A673 (cell line): ENCODE measurements around the gene BANP. TPM values are rescaled to one million over a fixed set of nuclear protein-coding genes. Genes with fewer than 3 reads are reported as not detected.

Experiments
- BruUV-seq: library from RNA; stranded (reverse); fragments of 400-500 nt; replicated peaks from 2 replicates; lab custom pipeline; 2021; lab: Mats Ljungman, UMichigan
- CTCF ChIA-PET: fragments of 300-600 bp; sonication (Branson Sonifier 250); formaldehyde crosslinking; loops from one replicate; lab custom pipeline; 2022; ENCODE audit warnings: antibody characterized with exemption; lab: Charles Lee
- POLR2A ChIA-PET: fragments of 300-600 bp; sonication (Branson Sonifier 250); formaldehyde crosslinking; loops from one replicate; lab custom pipeline; 2022; ENCODE audit warnings: antibody characterized with exemption; ENCODE audit not compliant: low non-redundant PET; lab: Charles Lee
- DNase-seq: peaks from one replicate; pipeline ENCODE4 v3.0.0-alpha.2; 2015; ENCODE audit warnings: low spot score
- H3K27ac ChIP-seq: fragments of 200-600 bp; sonication (generic); 2 replicates; pipeline ENCODE4 v1.5.1; 2016; ENCODE audit warnings: mixed run types, low read depth, mild to moderate bottlenecking, mixed read lengths, antibody characterized with exemption, low read length; ENCODE audit not compliant: poor library complexity, severe bottlenecking
- H3K27me3 ChIP-seq: fragments of 200-600 bp; sonication (generic); replicated peaks from 2 replicates; pipeline ENCODE4 v1.6.1; 2017; ENCODE audit warnings: mixed run types, low read depth, mild to moderate bottlenecking, mixed read lengths, antibody characterized with exemption, low read length; ENCODE audit not compliant: insufficient read depth, poor library complexity
- H3K36me3 ChIP-seq: fragments of 200-600 bp; sonication (generic); 2 replicates; pipeline ENCODE4 v1.6.1; 2016; ENCODE audit warnings: mixed run types, mild to moderate bottlenecking, mixed read lengths, antibody characterized with exemption, low read length; ENCODE audit not compliant: insufficient read depth, poor library complexity, severe bottlenecking
- H3K4me1 ChIP-seq: fragments of 200-600 bp; sonication (generic); 2 replicates; pipeline ENCODE4 v1.6.1; 2017; ENCODE audit warnings: mixed run types, mild to moderate bottlenecking, mixed read lengths, antibody characterized with exemption, low read length; ENCODE audit not compliant: insufficient read depth, poor library complexity, severe bottlenecking
- H3K4me3 ChIP-seq: fragments of 200-600 bp; sonication (generic); 2 replicates; pipeline ENCODE4 v1.5.1; 2016; ENCODE audit warnings: low read depth, mixed run types, mild to moderate bottlenecking, mixed read lengths, low read length; ENCODE audit not compliant: poor library complexity, severe bottlenecking
- H3K9me3 ChIP-seq: fragments of 200-600 bp; sonication (generic); 2 replicates; pipeline ENCODE4 v1.6.1; 2016; ENCODE audit warnings: mixed run types, low read depth, mild to moderate bottlenecking, mixed read lengths, antibody characterized with exemption, low read length; ENCODE audit not compliant: poor library complexity, severe bottlenecking
- EZH2 ChIP-seq: fragments of 200-600 bp; sonication (generic); IDR thresholded peaks from 2 replicates; pipeline ENCODE4 v1.6.1; 2017; ENCODE audit warnings: borderline replicate concordance, low read depth, mild to moderate bottlenecking, mixed read lengths, antibody characterized with exemption, low read length; ENCODE audit not compliant: poor library complexity, severe bottlenecking
- intact Hi-C: fragments of 100-400 bp; cut with micrococcal nuclease; formaldehyde crosslinking; loops from one replicate; pipeline ENCODE4 v1.10.0; 2022; ENCODE audit not compliant: unreplicated experiment
- total RNA-seq: library from RNA; stranded (reverse); gene quantifications from 2 replicates; pipeline ENCODE4 v1.2.3, GENCODE V29; 2021
- TF ChIP-seq, protein P1 (sequence below): fragments of 300-800, 200-600 bp; sonication (generic); conservative IDR thresholded peaks from 2 replicates; pipeline ENCODE4 v1.5.1; 2017; ENCODE audit warnings: low read depth, mild to moderate bottlenecking, antibody characterized with exemption, low read length, moderate library complexity, mixed read lengths

The BANP gene
- total RNA-seq, 1 experiment from 2014 or later, result 44.3 TPM

DNA sequence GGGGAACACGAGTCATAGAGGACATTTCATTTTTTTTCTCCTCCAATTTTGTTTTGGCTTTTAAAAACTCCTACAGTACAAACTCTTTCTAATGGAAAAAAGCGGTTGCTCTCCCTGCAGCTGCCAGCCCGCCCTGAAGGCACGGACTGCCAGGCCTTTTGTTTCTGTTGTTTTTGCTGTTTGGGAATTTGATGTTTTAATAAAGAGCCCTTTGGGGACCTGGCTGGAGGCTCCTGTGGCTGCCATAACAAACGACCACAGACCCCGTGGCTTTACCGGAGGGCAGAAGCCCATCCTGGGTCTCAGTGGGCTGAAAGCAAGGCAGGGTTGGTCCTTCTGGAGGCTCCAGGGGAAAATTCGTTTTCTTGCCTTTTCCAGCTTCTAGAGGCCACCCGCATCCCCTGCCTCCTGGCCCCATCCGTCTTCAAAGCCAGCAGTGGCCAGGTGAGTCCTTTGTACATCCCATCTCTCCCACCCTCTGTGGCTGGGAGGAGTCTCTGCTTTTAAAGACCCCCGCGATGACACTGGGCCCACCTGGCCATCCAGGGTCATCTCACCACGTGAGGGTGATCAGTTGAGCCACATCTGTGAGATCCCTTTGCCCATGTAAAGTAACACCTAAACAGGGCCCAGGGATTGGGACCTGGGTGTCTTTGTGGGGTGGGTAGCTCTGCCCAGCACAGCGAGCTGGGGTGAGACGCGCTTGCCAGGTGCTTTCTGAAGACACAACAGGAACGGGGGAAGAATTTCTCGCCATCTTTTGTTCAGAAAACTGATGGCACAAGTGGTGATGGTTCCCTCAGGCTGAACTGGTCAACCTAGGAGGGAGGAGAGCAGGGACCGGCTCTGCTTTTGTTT lies 113.9 kb downstream of the BANP start:
- BruUV-seq, result no TSS peak
- no peak for DNase-seq
- Histone ChIP-seq H3K36me3 (no peaks in the 10 kb centered on the region), H3K4me1 (no peaks in the 10 kb centered on the region), H3K27me3 (no peaks in the 10 kb centered on the region), H3K4me3 (no peak overlapping the region), H3K9me3 (no peaks in the 10 kb centered on the region), H3K27ac (no peak overlapping the region)
- intact Hi-C loops, result no loop called here
- POLR2A ChIA-PET, result no interaction called here
- TF ChIP-seq, protein P1, sequence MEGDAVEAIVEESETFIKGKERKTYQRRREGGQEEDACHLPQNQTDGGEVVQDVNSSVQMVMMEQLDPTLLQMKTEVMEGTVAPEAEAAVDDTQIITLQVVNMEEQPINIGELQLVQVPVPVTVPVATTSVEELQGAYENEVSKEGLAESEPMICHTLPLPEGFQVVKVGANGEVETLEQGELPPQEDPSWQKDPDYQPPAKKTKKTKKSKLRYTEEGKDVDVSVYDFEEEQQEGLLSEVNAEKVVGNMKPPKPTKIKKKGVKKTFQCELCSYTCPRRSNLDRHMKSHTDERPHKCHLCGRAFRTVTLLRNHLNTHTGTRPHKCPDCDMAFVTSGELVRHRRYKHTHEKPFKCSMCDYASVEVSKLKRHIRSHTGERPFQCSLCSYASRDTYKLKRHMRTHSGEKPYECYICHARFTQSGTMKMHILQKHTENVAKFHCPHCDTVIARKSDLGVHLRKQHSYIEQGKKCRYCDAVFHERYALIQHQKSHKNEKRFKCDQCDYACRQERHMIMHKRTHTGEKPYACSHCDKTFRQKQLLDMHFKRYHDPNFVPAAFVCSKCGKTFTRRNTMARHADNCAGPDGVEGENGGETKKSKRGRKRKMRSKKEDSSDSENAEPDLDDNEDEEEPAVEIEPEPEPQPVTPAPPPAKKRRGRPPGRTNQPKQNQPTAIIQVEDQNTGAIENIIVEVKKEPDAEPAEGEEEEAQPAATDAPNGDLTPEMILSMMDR, result no peak
- CTCF ChIA-PET, result no interaction called here

DNA sequence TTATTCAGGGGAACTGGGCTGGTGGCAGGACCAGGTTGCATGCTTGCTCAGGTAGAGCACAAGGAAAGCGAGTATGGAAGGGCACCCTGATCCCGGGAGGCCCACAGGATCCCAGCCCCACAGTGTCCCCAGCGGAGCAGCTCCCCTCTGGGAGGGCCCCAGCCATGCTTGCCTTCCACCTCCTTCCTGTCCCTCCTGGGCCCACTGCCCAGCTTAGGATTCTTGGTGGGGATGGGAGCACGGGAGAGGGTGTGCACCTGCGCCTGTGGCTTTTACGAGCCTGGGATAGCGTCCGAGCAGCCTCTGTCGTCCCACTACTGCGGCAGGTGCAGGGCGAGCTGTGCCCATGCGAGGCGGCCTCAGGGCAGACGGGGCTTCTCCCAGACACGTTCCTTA lies 114.5 kb downstream of the BANP start:
- H3K27me3 ChIP-seq, result no peaks in the 10 kb centered on the region
- no TSS peak for BruUV-seq
- no peaks in the 10 kb centered on the region for H3K9me3 ChIP-seq
- no peaks in the 10 kb centered on the region for H3K4me1 ChIP-seq
- no peak for DNase-seq
- no peaks in the 10 kb centered on the region for H3K36me3 ChIP-seq
- no peak overlapping the region for H3K27ac ChIP-seq
- H3K4me3 ChIP-seq, result no peak overlapping the region
- intact Hi-C loops, result no loop called here
- CTCF ChIA-PET, result no interaction called here
- no peak for TF ChIP-seq EZH2
- TF ChIP-seq, protein P1, result no peak
- POLR2A ChIA-PET, result no interaction called here

DNA sequence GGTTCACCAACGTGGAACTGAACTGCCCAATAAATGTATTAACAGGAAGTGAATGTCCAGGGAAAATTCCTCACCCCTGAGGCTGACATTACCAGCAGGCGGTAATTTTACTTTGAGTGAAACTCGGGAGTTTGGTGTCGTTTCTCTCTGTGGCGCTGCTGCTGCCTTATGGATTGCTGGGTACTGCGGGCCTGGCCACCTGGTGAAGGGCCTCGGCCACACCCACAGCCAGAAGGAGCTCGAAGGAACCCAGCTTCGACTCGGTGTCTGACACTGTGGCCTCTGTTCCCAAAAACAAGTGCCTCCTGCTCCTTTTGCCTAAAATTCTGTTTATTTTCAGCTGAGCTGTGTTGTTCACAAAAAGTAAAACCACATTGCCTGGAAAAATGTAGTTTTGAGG lies 115.0 kb downstream of the BANP start:
- DNase-seq, result no peak
- CTCF ChIA-PET, result no interaction called here
- no TSS peak for BruUV-seq
- Histone ChIP-seq H3K36me3 (no peaks in the 10 kb centered on the region), H3K4me3 (no peak overlapping the region), H3K4me1 (no peaks in the 10 kb centered on the region), H3K9me3 (no peaks in the 10 kb centered on the region), H3K27ac (no peak overlapping the region), H3K27me3 (no peaks in the 10 kb centered on the region)
- POLR2A ChIA-PET, result no interaction called here
- no peak for TF ChIP-seq EZH2
- TF ChIP-seq, protein P1, result no peak
- intact Hi-C loops, result no loop called here
